ENCODE data around the gene SEC14L1. TPM values are rescaled to one million over a fixed set of nuclear protein-coding genes. Genes with fewer than 3 reads are reported as not detected.

SEC14L1 gene
- total RNA-seq, 1 experiment from 2014 or later = 50.6 TPM

- H3K4me3 Mint-ChIP-seq (ENCODE audit: low read depth, unreplicated experiment) = no peak overlapping the region
- BruUV-seq (replicated peaks) = no TSS peak
- H3K27ac Mint-ChIP-seq (ENCODE audit: unreplicated experiment) = no peak overlapping the region
- no peaks in the 10 kb centered on the region for H3K27me3 Mint-ChIP-seq (ENCODE audit: unreplicated experiment)
- H3K4me1 Mint-ChIP-seq (ENCODE audit: low read depth, unreplicated experiment) = no peaks in the 10 kb centered on the region
- no peak for DNase-seq
- TF ChIP-seq CTCF (IDR thresholded peaks at IDR 0.05; ENCODE audit: unreplicated experiment) = no peak
- CTCF ChIA-PET = interaction anchor here (0.6 to 0.9 kb wide), 2 partner anchors 32 to 37 kb away, joined by 4 to 7 read pairs; no protein-coding TSS in a partner anchor
- no peaks in the 10 kb centered on the region for H3K9me3 Mint-ChIP-seq (ENCODE audit: low read depth, unreplicated experiment)
- intact Hi-C loops (cut with micrococcal nuclease; ENCODE audit: unreplicated experiment) = no loop called here
- H3K36me3 Mint-ChIP-seq (ENCODE audit: insufficient read depth, unreplicated experiment) = peaks cover 37% of the 10 kb centered on the region
Measured at GRCh38 chr17:77203436-77203835, 62.7 kb downstream of the SEC14L1 start.

- no peaks in the 10 kb centered on the region for H3K27me3 Mint-ChIP-seq (ENCODE audit: unreplicated experiment)
- no TSS peak for BruUV-seq (replicated peaks)
- intact Hi-C loops (cut with micrococcal nuclease; ENCODE audit: unreplicated experiment) = no loop called here
- H3K9me3 Mint-ChIP-seq (ENCODE audit: low read depth, unreplicated experiment) = no peaks in the 10 kb centered on the region
- peaks cover 32% of the 10 kb centered on the region for H3K36me3 Mint-ChIP-seq (ENCODE audit: insufficient read depth, unreplicated experiment)
- no peak for TF ChIP-seq CTCF (IDR thresholded peaks at IDR 0.05; ENCODE audit: unreplicated experiment)
- no peak overlapping the region for H3K4me3 Mint-ChIP-seq (ENCODE audit: low read depth, unreplicated experiment)
- no peak for DNase-seq
- H3K27ac Mint-ChIP-seq (ENCODE audit: unreplicated experiment) = no peak overlapping the region
- H3K4me1 Mint-ChIP-seq (ENCODE audit: low read depth, unreplicated experiment) = no peaks in the 10 kb centered on the region
- CTCF ChIA-PET = interaction anchor here (0.6 to 0.9 kb wide), 4 partner anchors 33 to 572 kb away, joined by 3 to 7 read pairs (median 5); no protein-coding TSS in a partner anchor
Measured at GRCh38 chr17:77203846-77204245, 63.1 kb downstream of the SEC14L1 start.

- no peak overlapping the region for H3K4me3 Mint-ChIP-seq (ENCODE audit: low read depth, unreplicated experiment)
- CTCF ChIA-PET = interaction anchor here (0.6 to 0.9 kb wide), 4 partner anchors 33 to 572 kb away, joined by 3 to 7 read pairs (median 5); no protein-coding TSS in a partner anchor
- H3K4me1 Mint-ChIP-seq (ENCODE audit: low read depth, unreplicated experiment) = no peaks in the 10 kb centered on the region
- BruUV-seq (replicated peaks) = no TSS peak
- H3K9me3 Mint-ChIP-seq (ENCODE audit: low read depth, unreplicated experiment) = no peaks in the 10 kb centered on the region
- H3K27me3 Mint-ChIP-seq (ENCODE audit: unreplicated experiment) = no peaks in the 10 kb centered on the region
- H3K36me3 Mint-ChIP-seq (ENCODE audit: insufficient read depth, unreplicated experiment) = peaks cover 33% of the 10 kb centered on the region
- DNase-seq = no peak
- H3K27ac Mint-ChIP-seq (ENCODE audit: unreplicated experiment) = no peak overlapping the region
- no peak for TF ChIP-seq CTCF (IDR thresholded peaks at IDR 0.05; ENCODE audit: unreplicated experiment)
- intact Hi-C loops (cut with micrococcal nuclease; ENCODE audit: unreplicated experiment) = no loop called here
Measured at GRCh38 chr17:77204536-77204935, 63.8 kb downstream of the SEC14L1 start.

- no peaks in the 10 kb centered on the region for H3K27me3 Mint-ChIP-seq (ENCODE audit: unreplicated experiment)
- intact Hi-C loops (cut with micrococcal nuclease; ENCODE audit: unreplicated experiment) = no loop called here
- H3K27ac Mint-ChIP-seq (ENCODE audit: unreplicated experiment) = no peak overlapping the region
Measured at GRCh38 chr17:77205396-77206125, 64.8 kb downstream of the SEC14L1 start.

More at GRCh38 chr17:77205396-77206125, 64.8 kb downstream of the SEC14L1 start:
- CTCF ChIA-PET = interaction anchor here (0.9 kb wide), 1 partner anchor 9 kb away, joined by 3 read pairs; no protein-coding TSS in a partner anchor
- no peak for DNase-seq
- H3K9me3 Mint-ChIP-seq (ENCODE audit: low read depth, unreplicated experiment) = no peaks in the 10 kb centered on the region
- H3K36me3 Mint-ChIP-seq (ENCODE audit: insufficient read depth, unreplicated experiment) = peaks cover 43% of the 10 kb centered on the region
- H3K4me1 Mint-ChIP-seq (ENCODE audit: low read depth, unreplicated experiment) = no peaks in the 10 kb centered on the region
- H3K4me3 Mint-ChIP-seq (ENCODE audit: low read depth, unreplicated experiment) = no peak overlapping the region
- TF ChIP-seq CTCF (IDR thresholded peaks at IDR 0.05; ENCODE audit: unreplicated experiment) = no peak
- no TSS peak for BruUV-seq (replicated peaks)
